GM21786 (cell line): ENCODE measurements around the gene CLSTN2.

Experiments used
- ATAC-seq: cut with Tn5 transposase; IDR thresholded peaks from one replicate; pipeline ENCODE4 v1.9.1; 2021; ENCODE audit not compliant: unreplicated experiment

CLSTN2 gene

GRCh38 chr3:140004271-140004670, 69.3 kb downstream of the CLSTN2 start:
- ATAC-seq = no peak

- ATAC-seq = no peak
Measured at GRCh38 chr3:140006331-140006730, 71.3 kb downstream of the CLSTN2 start.

DNA sequence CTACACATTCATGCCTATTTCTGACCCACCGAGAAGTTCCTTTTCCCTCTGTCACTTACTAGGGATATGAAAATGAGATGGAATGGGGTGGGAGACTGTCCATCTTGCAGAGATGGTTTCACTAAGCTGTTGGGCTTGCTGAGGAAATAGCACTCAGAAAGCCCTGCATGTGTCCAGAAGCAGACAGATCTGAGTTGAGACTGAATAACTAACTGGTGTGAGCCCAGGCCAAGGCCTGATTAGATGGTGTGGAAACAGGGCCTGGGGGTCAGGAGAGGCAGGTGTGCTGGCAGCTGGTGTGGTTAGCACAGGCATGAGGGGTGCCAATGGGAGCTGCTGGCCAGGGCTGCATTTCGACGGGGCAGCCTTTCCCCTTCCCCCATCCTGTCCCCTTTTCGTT, 72.1 kb downstream of the CLSTN2 start:
- ATAC-seq = no peak

DNA sequence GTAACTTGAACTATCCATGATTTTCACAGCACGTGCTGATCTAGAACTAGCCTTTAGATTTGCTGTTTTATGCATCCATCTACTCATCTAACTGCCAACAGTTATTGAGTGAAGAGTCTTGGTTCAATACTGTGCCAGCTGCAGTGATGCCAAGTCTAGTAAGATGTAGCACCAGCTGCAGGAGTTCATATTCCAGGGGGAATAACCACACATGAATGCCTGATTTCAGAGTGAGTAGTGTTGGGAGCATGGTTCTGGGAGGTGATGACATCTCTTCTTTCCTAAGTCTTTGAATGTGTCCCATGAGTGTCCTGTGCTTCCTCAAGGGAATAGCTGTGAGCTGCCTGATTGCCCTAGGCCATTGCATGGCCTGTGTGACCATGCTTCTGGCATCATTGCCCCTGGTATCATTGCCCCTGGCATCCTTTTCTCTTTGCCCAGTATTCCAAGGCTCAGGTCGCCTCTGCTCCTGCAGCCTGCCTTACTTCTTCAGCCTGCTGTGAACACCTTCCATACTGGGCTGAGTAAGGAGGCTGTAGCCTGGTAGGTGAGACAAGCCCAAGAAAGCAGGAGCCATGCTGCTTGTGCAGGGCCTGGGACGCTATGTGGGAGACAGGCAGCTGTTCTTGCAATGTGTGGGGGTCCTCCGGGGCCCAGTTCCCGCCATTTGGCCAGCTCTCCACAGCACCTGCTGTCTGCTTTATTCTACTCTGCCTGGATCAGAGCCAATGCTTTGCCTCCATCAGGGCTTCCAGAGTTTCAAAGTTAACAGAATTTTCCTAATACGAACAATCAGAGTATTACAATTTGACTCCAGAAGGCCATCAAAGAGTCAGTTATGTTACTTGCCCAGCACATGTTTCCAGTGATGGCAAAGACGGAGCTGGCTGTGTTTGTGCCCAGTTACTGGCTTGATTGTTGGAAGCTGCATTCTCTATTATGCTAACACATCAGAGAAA, 73.2 kb downstream of the CLSTN2 start:
- no peak for ATAC-seq

GRCh38 chr3:140010391-140010790, 75.4 kb downstream of the CLSTN2 start:
- no peak for ATAC-seq

- ATAC-seq = no peak
Measured at GRCh38 chr3:140011086-140011485, 76.1 kb downstream of the CLSTN2 start.

- no peak for ATAC-seq
Measured at GRCh38 chr3:140011611-140012277, 76.8 kb downstream of the CLSTN2 start.

- no peak for ATAC-seq
Measured at GRCh38 chr3:140013220-140013619, 78.2 kb downstream of the CLSTN2 start.

DNA sequence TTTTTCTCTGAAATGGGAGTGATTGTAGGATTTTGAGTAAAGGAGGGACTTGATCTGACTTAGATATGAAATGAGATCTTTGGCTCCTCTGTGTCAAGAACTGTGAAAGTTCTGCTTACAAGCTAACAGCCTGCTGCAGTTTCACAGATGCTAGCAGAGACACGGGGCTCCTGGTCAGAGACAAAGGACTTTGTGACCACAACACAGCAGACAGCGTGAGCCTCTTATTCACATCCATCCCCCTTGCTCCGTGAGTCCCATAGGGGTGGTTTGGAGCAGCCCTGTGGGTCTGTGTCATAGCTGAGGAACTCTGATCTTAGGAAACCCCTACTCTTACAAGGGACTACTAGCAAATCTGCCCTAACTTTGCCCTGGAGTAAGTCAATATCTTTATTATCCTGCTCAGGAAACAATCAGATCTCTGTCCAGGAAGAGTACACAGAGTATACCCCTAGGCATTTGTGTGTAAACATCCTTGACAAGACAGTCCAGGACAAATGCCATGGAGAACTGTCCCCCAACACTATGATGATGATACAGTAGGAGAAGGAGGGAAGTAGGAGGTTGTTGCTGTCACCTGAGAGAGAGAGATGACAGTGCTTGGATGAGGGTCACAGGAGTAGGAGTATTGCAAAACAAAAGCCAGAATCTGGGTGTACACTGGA, 80.0 kb downstream of the CLSTN2 start:
- ATAC-seq = no peak

DNA sequence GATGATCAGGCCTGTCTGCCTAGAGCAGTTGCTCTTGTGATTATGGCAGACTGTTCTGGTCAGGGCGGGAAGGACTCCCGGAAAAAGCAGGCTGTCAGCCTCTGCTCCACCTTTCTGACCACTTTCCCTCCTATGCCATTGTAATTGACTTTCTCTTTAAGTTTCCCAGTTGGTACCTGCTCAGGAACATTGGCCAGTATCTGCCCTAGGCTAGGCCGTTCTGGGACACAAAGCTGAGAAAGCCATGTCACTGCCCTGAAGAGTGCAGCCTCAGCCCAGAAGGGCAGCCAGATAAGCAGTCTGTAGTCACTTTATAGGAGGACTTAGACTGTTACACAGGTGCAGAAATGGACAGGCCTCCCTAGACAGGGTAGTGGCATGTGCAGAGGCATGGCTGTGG, 80.8 kb downstream of the CLSTN2 start:
- no peak for ATAC-seq

GRCh38 chr3:140018556-140018955, 83.6 kb downstream of the CLSTN2 start:
- no peak for ATAC-seq

- ATAC-seq = no peak
Measured at GRCh38 chr3:140019946-140020345, 85.0 kb downstream of the CLSTN2 start.

- no peak for ATAC-seq
Measured at GRCh38 chr3:140020541-140020940, 85.6 kb downstream of the CLSTN2 start.

DNA sequence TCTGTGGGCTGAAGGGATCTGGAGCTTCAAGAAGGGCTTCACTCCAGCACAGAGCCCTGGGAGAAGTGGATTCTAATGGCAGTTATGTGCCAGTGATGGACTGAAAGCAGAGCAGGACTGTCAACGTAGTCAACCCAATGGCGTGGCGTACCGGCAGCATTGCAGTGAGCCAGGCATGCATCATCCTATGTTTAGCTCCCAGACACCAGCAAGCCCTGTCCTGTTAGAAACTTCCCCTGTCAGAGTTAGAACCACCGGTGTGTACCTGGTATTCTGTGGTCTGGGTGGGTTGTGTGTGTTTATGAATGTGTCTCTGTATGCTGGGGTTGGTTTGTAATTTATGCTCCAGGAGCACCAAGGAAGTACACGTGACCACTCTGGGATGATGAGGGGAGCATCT, 86.3 kb downstream of the CLSTN2 start:
- ATAC-seq = no peak

GRCh38 chr3:140022066-140022770, 87.2 kb downstream of the CLSTN2 start:
- no peak for ATAC-seq

DNA sequence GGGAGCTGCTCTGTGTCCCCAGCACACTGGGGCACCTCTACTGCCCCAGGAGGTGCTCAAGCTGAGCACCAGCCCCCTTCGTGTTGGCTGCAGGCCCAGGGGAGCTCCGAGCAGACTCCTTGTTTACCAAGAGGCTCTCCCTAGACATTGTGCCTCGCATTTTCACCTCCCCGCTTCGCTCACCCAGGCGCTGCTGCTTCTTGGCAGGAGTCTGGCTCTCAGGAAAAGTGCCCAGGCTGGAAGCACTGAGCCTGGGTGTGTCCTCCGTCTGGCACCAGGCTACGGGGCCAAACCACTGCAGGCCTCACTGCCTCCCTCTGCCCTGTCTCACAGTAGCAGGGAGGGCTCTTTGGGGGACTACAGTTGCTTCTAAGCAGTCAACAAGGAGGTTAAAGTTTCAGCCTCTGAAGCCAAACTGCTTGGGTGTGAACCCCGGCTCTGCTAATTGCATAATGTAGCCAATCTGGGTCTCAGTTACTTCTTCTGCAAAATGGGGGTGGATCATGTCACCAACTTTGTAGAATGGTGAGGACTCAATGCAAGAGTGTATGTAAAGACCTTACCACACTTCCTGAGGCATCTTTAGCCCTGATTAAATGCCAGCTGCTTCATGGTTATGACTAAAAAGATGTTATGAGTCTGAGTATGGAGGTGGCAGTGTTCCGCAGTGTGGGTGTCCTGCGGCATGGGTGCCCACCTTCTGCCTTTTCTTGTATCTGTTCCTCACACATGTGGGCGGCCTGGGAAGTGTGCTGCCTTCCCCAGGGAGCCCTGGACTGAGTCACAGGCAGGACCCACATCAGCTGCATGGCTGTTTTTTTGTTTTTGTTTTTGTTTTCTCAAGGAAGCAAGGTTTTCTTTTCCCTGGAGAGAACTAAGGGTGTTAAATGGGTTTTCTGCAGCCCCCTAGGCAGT, 88.9 kb downstream of the CLSTN2 start:
- no peak for ATAC-seq

GRCh38 chr3:140031170-140031569, 96.2 kb downstream of the CLSTN2 start:
- ATAC-seq = no peak

DNA sequence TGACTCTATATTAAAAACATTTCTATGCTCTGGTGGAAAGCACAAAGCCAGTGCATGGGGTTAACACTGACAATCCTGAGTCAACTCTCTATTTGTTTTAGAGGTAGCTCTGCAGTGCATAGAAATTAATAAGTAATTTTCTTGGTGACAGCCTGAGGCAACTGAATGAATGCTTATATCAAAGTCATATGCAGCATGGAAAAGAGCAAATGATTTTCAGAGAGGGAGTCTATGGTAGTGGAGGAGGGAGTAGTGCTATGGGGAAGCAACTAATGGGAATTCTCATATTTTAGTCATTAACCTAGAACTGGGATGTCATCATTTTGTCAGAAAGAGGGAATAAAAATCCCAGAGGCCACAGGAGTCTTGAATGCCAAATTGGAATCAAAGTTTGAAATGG, 99.1 kb downstream of the CLSTN2 start:
- ATAC-seq = no peak

GRCh38 chr3:140035871-140036270, 100.9 kb downstream of the CLSTN2 start:
- ATAC-seq = no peak

DNA sequence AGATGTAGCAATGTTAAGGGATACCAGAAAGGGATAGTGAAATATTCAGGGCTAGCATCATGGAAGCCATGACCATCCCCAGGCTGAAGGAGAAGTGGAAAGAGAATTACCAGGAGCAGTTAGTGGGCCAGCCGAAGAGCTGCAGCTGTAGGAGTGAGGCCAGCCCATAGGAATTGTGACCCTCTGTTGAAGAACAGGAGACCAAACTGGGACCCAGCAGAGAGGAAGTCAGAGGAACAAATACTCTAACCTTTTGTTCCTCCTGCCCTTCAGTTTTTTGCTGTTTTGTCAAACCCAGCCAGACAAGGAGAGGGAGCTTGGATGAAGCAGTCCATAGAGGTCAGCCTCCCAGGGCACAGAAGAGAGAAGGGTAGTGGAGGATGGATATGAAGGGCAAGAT, 115.4 kb downstream of the CLSTN2 start:
- no peak for ATAC-seq
